Stomach (tissue), 19 donors: ENCODE results near the gene NLRP11. TPM values are rescaled to one million over a fixed set of nuclear protein-coding genes. Genes with fewer than 3 reads are reported as not detected.

ENCODE experiments used
- DNase-seq, 2 donors: peaks; one replicate each; pipeline versions ENCODE4 v3.0.0 to v3.0.0-alpha.2; 2013 to 2019
- H3K27ac ChIP-seq, 5 donors: fragments of 200-600 bp in 4 of 5; sonication (generic) in 4 of 5; one replicate each; pipeline ENCODE4 v1.5.1; 2013 to 2019; ENCODE audit warnings: mild to moderate bottlenecking in 1 of 5, moderate library complexity in 1 of 5
- H3K27me3 ChIP-seq, 3 donors: fragments of 200-600 bp; sonication (generic); one replicate each; pipeline ENCODE4 v1.5.1; 2017 to 2019; ENCODE audit warnings: mixed run types in 1 of 3
- H3K36me3 ChIP-seq, 4 donors: fragments of 200-600 bp; sonication (generic); 1 replicate in 3 of 4; 2 replicates in 1 of 4; pipeline ENCODE4 v1.5.1; 2016 to 2019
- H3K4me1 ChIP-seq, 4 donors: fragments of 200-600 bp; sonication (generic); one replicate each; pipeline ENCODE4 v1.5.1; 2016 to 2019
- H3K4me3 ChIP-seq, 4 donors: fragments of 200-600 bp; sonication (generic) in 3 of 4; one replicate each; pipeline ENCODE4 v1.5.1; 2016 to 2019; ENCODE audit warnings: mild to moderate bottlenecking in 1 of 4
- H3K9me3 ChIP-seq, 4 donors: fragments of 200-600 bp; sonication (generic); one replicate each; pipeline ENCODE4 v1.5.1; 2016 to 2019
- EP300 ChIP-seq: sonication (generic); formaldehyde crosslinking; IDR thresholded peaks from one replicate; pipeline ENCODE4 v1.6.1; 2017; ENCODE audit warnings: antibody characterized with exemption
- POLR2A ChIP-seq, 4 donors: fragments of 450-650 bp; IDR thresholded peaks; one replicate each; pipeline ENCODE4 v1.6.1; 2016; ENCODE audit warnings: antibody characterized with exemption in 4 of 4, control low read depth in 2 of 4, mild to moderate bottlenecking in 1 of 4, moderate library complexity in 1 of 4
- POLR2AphosphoS5 ChIP-seq, 3 donors: sonication (generic); formaldehyde crosslinking; IDR thresholded peaks; one replicate each; pipeline ENCODE4 v1.6.1; 2016; ENCODE audit warnings: antibody characterized with exemption in 3 of 3
- WGBS, 5 donors: extraction: QIAGEN DNeasy Blood & Tissue Kit in 3 of 5; methylation state at CpG; one replicate each; pipeline versions ENCODE4 v1.1.5 to v1.1.7; 2013 to 2018; 5-methylcytosine and 5-hydroxymethylcytosine counted together
- intact Hi-C: fragments of 100-400 bp; cut with DNase I; formaldehyde crosslinking; loops from one replicate; pipeline ENCODE4 v1.15.1; 2023; ENCODE audit warnings: low total_unique reads
- long read RNA-seq, 10 donors: transcript quantifications; one replicate each; lab custom pipeline, GENCODE V29; 2026
- polyA plus RNA-seq, 3 donors: library from polyadenylated mRNA; stranded (reverse); fragments of 200-250 nt; gene quantifications; one replicate each; pipeline ENCODE4 v1.2.3, GENCODE V29; 2013
- total RNA-seq, 5 donors: library from RNA; depleted of rRNA; stranded (reverse); fragments of >200 nt; gene quantifications; one replicate each; pipeline versions ENCODE4 v1.1.0 to v1.2.3, GENCODE V29; 2014 to 2016
- TF ChIP-seq, protein P1 (sequence below), 7 experiments: fragments of 450-650 bp in 4 of 7; fragments of 200-600 bp in 3 of 7; sonication (generic) in 3 of 7; IDR thresholded peaks; one replicate each; pipeline ENCODE4 v1.5.1; 2016 to 2019; ENCODE audit warnings: antibody characterized with exemption in 7 of 7, control low read depth in 2 of 7, mild to moderate bottlenecking in 1 of 7
- donor health status: healthy with polysubstance abuse.
- donor health status: Bipolar disorder and iron deficiency.
- donor health status: healthy.

NLRP11 gene
- total RNA-seq (not detected), polyA plus RNA-seq (under 1 TPM in 2 of 3 donors, not detected in 1; 0.03 to 0.12 TPM)
- long read RNA-seq, donor 1 = 0 reads
- long read RNA-seq, donor 2 = 0 reads
- long read RNA-seq, donor 3 = 0 reads
- long read RNA-seq, donor 4 = 0 reads
- long read RNA-seq, donor 5 = 0 reads
- long read RNA-seq, donor 6 = 0 reads
- long read RNA-seq, donor 7 = 0 reads
- long read RNA-seq, donor 8 = 0 reads
- long read RNA-seq, donor 9 = 0 reads
- long read RNA-seq, donor 10 = 0 reads

DNA sequence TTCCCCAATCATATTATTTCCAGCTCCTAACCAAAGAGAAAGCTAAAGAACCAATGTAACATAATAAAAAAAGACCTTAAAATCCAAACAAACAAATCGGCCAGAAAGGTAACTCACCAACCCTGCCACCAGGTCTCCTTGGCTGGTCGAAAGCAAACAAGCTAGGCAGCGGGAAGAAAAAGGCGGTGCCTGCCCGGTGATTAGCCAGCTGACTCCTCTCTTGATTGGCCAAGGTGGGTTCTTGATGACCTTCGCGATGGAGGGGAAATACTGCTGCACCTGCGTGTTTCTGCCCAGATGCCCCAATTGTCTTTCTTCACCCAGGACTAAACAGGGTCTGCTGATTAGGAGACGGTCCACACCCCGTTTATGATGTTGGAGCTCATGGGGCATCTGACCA lies at the start of gene NLRP11:
Gene NLRP11, minus strand, starts transcription at position 154 of the 400 bp plus-strand sequence. CDS start 13,825 bp downstream, outside the sequence.
- intact Hi-C loops = no loop called here
- 70 to 85% (median 77%) methylated on average over 10 of the region's 10 CpGs for WGBS, 5 donors

GRCh38 chr19:55877211-55877610 lies 45.4 kb upstream of the NLRP11 start:
- no peaks in the 10 kb centered on the region for H3K4me1 ChIP-seq
- intact Hi-C loops = no loop called here
- no peaks in the 10 kb centered on the region for H3K36me3 ChIP-seq

More for the DNA sequence above, at the start of gene NLRP11:
- Histone ChIP-seq H3K9me3 (peaks cover 0 to 5% (median 0%) of the 10 kb centered on the region in 4 donors), H3K4me1 (no peaks in the 10 kb centered on the region), H3K27ac (no peak within 1 kb of the TSS), H3K4me3 (no peak within 1 kb of the TSS), H3K36me3 (no peaks in the 10 kb centered on the region), H3K27me3 (no peaks in the 10 kb centered on the region)
- no peak for DNase-seq
- TF ChIP-seq EP300 (no peak), POLR2A (IDR thresholded peaks at IDR 0.05) (no peak), POLR2AphosphoS5 (IDR thresholded peaks at IDR 0.05) (no peak)
- TF ChIP-seq, protein P1, sequence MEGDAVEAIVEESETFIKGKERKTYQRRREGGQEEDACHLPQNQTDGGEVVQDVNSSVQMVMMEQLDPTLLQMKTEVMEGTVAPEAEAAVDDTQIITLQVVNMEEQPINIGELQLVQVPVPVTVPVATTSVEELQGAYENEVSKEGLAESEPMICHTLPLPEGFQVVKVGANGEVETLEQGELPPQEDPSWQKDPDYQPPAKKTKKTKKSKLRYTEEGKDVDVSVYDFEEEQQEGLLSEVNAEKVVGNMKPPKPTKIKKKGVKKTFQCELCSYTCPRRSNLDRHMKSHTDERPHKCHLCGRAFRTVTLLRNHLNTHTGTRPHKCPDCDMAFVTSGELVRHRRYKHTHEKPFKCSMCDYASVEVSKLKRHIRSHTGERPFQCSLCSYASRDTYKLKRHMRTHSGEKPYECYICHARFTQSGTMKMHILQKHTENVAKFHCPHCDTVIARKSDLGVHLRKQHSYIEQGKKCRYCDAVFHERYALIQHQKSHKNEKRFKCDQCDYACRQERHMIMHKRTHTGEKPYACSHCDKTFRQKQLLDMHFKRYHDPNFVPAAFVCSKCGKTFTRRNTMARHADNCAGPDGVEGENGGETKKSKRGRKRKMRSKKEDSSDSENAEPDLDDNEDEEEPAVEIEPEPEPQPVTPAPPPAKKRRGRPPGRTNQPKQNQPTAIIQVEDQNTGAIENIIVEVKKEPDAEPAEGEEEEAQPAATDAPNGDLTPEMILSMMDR (IDR thresholded peaks at IDR 0.05) = no peak

GRCh38 chr19:55870736-55871135 lies 38.9 kb upstream of the NLRP11 start:
- H3K36me3 ChIP-seq = no peaks in the 10 kb centered on the region
- DNase-seq = no peak
- H3K4me1 ChIP-seq = no peaks in the 10 kb centered on the region
- no peak for TF ChIP-seq POLR2AphosphoS5 (IDR thresholded peaks at IDR 0.05)
- no peak for TF ChIP-seq EP300
- TF ChIP-seq POLR2A (IDR thresholded peaks at IDR 0.05) = no peak
- TF ChIP-seq, protein P1 (IDR thresholded peaks at IDR 0.05) = no peak
- H3K9me3 ChIP-seq = peaks cover 0 to 26% (median 8%) of the 10 kb centered on the region in 4 donors
- H3K4me3 ChIP-seq = no peak overlapping the region
- H3K27me3 ChIP-seq = no peaks in the 10 kb centered on the region
- no peak overlapping the region for H3K27ac ChIP-seq
- 81 to 86% (median 84%) methylated on average over 11 of the region's 11 CpGs for WGBS, 5 donors
- intact Hi-C loops = no loop called here

More at GRCh38 chr19:55877211-55877610, 45.4 kb upstream of the NLRP11 start:
- Histone ChIP-seq H3K27me3 (no peaks in the 10 kb centered on the region), H3K4me3 (no peak overlapping the region), H3K9me3 (peaks cover 0 to 18% (median 14%) of the 10 kb centered on the region in 4 donors), H3K27ac (no peak overlapping the region)
- DNase-seq = no peak
- 58 to 69% (median 65%) methylated on average over 3 of the region's 3 CpGs for WGBS, 5 donors
- TF ChIP-seq POLR2A (IDR thresholded peaks at IDR 0.05) = no peak
- no peak for TF ChIP-seq EP300
- no peak for TF ChIP-seq POLR2AphosphoS5 (IDR thresholded peaks at IDR 0.05)
- TF ChIP-seq, protein P1 (IDR thresholded peaks at IDR 0.05) = no peak

GRCh38 chr19:55867101-55867500 lies 35.3 kb upstream of the NLRP11 start:
- 78 to 96% (median 92%) methylated on average over 7 of the region's 7 CpGs for WGBS, 5 donors

More at GRCh38 chr19:55867101-55867500, 35.3 kb upstream of the NLRP11 start:
- peaks cover 0 to 35% (median 12%) of the 10 kb centered on the region in 4 donors for H3K9me3 ChIP-seq
- no peaks in the 10 kb centered on the region for H3K4me1 ChIP-seq
- H3K27me3 ChIP-seq = no peaks in the 10 kb centered on the region
- H3K27ac ChIP-seq = no peak overlapping the region
- TF ChIP-seq POLR2AphosphoS5 (IDR thresholded peaks at IDR 0.05) = no peak
- TF ChIP-seq, protein P1 (IDR thresholded peaks at IDR 0.05) = no peak
- no peak for TF ChIP-seq EP300
- no peak for TF ChIP-seq POLR2A (IDR thresholded peaks at IDR 0.05)
- no peaks in the 10 kb centered on the region for H3K36me3 ChIP-seq
- no peak for DNase-seq
- intact Hi-C loops = no loop called here
- H3K4me3 ChIP-seq = no peak overlapping the region
